ENCODE measurements around the gene MYH15. TPM values are rescaled to one million over a fixed set of nuclear protein-coding genes. Genes with fewer than 3 reads are reported as not detected.

MYH15 gene
- total RNA-seq, 1 donor: 0.99 TPM

DNA sequence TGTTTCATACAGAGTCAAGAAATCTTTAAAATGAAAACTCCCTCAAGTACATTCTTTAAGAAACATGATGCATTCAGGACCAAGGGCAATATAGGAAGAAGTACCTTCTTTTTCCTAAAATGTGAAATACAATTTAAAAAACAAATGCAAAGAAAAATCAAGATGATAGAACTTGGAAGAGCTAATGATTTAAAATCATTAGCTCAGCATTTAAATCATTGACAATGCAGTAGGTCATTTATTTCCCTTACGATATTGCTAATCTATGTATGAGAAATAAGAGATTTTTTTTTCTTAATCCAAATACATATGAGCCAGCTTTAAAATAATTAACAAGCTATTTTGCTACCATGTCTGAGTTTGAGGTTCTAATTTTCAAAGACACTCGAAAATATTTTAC is 108.6 kb downstream of the MYH15 start:
- no peak overlapping the region for H3K4me3 ChIP-seq (ENCODE audit: low read depth, low read length)
- DNase-seq (ENCODE audit: low read depth): no peak
- TF ChIP-seq, protein P1, sequence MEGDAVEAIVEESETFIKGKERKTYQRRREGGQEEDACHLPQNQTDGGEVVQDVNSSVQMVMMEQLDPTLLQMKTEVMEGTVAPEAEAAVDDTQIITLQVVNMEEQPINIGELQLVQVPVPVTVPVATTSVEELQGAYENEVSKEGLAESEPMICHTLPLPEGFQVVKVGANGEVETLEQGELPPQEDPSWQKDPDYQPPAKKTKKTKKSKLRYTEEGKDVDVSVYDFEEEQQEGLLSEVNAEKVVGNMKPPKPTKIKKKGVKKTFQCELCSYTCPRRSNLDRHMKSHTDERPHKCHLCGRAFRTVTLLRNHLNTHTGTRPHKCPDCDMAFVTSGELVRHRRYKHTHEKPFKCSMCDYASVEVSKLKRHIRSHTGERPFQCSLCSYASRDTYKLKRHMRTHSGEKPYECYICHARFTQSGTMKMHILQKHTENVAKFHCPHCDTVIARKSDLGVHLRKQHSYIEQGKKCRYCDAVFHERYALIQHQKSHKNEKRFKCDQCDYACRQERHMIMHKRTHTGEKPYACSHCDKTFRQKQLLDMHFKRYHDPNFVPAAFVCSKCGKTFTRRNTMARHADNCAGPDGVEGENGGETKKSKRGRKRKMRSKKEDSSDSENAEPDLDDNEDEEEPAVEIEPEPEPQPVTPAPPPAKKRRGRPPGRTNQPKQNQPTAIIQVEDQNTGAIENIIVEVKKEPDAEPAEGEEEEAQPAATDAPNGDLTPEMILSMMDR (IDR thresholded peaks at IDR 0.05; ENCODE audit: insufficient read depth, low read length): no peak

DNA sequence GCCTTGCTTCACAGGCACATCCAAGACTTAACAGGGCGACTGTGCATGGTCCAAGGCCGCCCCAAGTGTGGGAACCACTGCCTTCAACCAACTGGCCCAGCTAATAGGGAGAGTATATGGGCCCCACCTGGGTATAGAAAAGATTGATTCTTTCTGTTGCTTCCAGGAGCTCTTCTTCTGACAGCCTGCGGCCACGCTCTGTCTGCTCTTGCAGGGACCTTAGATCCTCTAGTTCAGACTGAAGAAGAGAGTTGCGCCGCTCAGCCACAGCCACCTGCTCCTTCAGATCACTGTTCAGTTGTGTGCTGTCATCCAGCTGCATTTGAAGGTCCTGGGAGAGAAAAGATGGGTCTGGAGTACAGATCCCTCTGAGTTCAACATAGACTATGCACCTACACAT is 111.9 kb downstream of the MYH15 start:
- DNase-seq (ENCODE audit: low read depth): no peak
- H3K4me3 ChIP-seq (ENCODE audit: low read depth, low read length): no peak overlapping the region
- TF ChIP-seq, protein P1 (IDR thresholded peaks at IDR 0.05; ENCODE audit: insufficient read depth, low read length): no peak

DNA sequence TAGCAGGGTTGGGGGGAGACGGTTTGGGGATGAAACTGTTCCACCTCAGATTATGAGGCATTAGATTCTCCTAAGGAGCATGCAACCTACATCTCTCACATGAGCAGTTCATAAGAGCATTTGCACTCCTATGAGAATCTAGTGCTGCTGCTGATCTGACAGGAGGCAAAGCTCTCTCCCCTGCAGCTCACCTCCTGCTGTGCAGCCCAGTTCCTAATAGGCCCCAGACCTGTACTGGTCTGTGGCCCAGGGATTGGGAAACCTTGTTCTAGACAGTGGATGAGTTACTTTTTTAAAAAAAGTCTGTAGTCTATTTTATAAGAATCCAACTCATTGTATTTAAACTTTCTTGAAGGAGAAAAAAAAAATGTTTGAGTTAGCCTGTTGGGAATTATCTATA is 114.1 kb downstream of the MYH15 start:
- no peak overlapping the region for H3K4me3 ChIP-seq (ENCODE audit: low read depth, low read length)
- DNase-seq (ENCODE audit: low read depth): no peak
- TF ChIP-seq, protein P1 (IDR thresholded peaks at IDR 0.05; ENCODE audit: insufficient read depth, low read length): no peak

DNA sequence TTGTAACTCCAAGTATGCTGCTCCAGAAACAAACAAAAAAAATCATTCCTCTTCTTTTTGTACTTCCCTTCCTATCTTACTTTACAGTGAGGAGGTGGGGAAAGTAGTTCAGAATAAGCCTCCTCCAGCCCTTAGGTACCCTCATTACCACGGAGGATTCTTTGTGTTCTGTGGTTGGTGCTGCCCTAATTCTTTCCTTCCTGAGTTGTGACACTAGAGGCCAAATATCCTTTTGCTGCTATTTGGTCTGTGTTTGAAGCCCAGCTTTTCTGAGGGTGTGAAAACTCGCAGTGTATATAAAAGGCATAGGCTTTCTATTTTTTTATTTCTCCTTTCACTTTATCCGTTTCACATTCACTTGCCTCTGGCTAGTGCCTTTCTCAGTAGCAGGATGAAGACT is 115.8 kb downstream of the MYH15 start:
- no peak overlapping the region for H3K4me3 ChIP-seq (ENCODE audit: low read depth, low read length)
- DNase-seq (ENCODE audit: low read depth): no peak
- TF ChIP-seq, protein P1 (IDR thresholded peaks at IDR 0.05; ENCODE audit: insufficient read depth, low read length): no peak

DNA sequence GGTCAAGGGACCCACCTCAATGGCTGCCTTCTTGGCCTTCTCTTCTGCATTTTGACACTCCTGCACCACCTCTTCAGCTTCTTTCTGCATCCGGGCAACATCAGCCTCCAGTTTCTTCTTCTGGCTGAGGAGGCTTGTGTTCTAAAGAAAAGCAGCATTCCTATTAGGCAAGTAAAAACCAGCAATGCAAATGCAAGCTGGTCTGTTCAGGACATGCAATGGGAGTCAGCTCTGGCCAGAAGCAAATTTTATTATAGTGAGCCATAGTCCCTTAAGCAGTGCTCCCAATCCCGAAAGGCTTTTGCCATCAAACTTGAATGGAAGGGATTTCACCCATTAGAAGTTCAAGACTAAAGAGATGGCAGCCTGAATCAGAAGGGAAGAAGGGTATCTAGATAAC is 116.4 kb downstream of the MYH15 start:
- TF ChIP-seq, protein P1 (IDR thresholded peaks at IDR 0.05; ENCODE audit: insufficient read depth, low read length): no peak
- no peak for DNase-seq (ENCODE audit: low read depth)
- H3K4me3 ChIP-seq (ENCODE audit: low read depth, low read length): no peak overlapping the region

DNA sequence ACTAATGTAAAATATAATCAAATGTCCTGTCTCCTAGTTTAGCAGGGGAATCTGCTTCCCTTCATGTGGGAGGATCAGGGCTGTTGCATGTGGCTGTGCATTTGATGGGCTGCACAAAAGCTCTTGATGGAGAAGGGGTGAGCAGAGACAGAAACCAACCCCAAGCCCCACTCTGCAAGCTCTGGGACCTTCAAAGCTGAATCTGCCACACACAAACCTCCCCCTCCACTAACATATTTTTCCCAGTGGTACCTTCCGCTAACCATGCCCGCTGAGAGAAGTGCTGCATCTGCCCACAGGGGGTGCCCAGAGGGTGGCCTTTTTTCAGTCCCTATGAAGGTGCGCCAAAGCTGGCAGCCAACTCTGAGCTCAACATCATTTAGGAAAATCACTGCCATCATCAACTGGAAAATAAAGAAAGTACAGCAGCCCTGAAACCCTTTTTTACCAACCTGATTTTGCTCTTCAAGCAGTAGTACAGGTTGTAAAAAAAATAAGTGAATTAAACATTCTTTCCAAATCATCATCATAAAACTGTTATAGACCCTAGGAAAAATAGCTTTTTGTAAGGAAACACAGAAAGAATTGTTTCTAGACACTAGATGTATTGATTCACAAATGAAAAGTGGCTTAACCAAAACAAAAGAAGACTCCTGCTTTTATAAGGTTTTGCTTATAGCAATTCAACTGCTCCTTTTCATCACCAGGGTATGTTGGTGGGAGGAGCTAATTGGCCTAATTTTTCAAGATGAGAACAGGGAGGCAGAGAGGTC is 117.1 kb downstream of the MYH15 start:
- no peak for DNase-seq (ENCODE audit: low read depth)
- no peak overlapping the region for H3K4me3 ChIP-seq (ENCODE audit: low read depth, low read length)
- TF ChIP-seq, protein P1 (IDR thresholded peaks at IDR 0.05; ENCODE audit: insufficient read depth, low read length): no peak

Measured in fibroblast of the aortic adventitia (primary cell).